Hepatic stellate cell (primary cell): ENCODE results near the gene UCN.
"Not testable (repeated sequence)": the region's sequence is repeated elsewhere in the genome, so short reads cannot be mapped to it uniquely, and the experiment has no call there.

ENCODE experiments used
- DNase-seq: peaks from one replicate; pipeline ENCODE4 v3.0.0; 2011; ENCODE audit warnings: low spot score

UCN gene

DNA sequence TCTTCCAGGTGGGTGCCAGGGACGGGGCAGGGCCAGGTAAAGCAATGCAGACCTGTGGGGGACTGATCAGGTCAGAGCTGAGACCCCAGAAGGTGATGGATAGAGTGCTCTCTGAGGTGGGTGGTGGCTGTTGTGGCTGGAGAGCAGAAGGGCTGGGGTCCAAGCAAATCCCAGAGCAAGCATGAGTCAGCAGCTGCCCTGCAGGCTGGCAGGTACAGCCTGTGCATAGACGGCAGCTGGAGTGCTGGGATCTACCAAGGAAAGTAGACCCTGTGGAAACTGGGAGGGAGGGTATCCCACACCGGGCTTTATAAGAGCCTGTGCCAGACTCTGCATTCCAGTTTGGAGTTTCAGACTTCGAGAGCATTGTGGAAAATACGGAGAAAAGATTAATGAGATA, 25.4 kb downstream of the UCN start:
- DNase-seq: no peak

GRCh38 chr2:27281855-27282559, 26.2 kb downstream of the UCN start, which contains the start of gene TRIM54:
Gene TRIM54, plus strand, starts transcription at chr2:27282429. Its CDS starts 303 bp downstream, at chr2:27282732.
- peak; percentile 74 for DNase-seq

GRCh38 chr2:27281442-27281841, 26.8 kb downstream of the UCN start:
- no peak for DNase-seq

GRCh38 chr2:27280826-27281225, 27.4 kb downstream of the UCN start:
- DNase-seq: no peak

- DNase-seq: no peak
Measured at GRCh38 chr2:27278010-27278409, 30.2 kb downstream of the UCN start.

DNA sequence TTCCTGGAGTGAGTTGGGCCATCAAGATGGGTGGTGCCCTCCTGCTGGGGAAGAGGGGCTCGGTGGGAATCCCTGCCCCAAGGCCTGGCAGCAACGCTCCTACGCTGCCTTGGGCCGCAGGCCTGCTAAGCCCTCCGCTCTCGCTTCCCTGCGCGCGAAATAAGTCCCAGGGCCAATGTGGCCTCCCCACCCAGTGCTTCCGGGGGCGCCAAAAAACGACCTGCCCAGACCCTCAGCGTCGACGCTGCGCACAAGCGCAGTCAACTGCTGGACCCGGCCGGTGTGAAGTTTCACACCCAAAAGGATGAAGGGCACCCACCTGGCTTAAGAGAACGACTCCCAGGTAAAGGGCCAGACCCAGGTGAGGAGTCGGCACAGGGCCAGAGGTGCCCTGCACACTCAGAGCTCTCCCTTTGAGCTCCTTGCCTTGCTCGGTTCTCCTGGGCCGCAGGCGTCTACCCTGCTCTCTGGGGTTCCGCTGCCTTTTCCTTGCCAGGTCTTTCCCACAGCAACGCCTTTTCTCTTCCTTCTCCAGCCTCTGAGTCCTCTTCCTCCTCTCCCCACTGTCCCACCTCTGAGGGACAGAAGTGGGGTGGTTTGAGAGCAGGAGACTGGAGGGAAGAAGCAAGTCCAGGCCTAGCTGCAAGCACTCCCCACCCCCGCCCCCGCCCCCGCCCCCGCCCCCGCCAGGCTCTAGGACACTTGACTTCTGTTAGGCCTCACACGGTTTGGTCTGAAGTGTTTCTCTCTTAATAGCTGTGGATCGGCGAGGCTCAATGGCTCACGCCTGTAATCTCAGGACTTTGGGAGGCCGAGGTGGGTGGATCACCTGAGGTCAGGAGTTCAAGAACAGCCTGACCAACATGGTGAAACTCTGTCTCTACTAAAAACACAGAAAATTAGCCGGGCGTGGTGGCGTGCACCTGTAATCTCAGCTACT, 32.8 kb downstream of the UCN start, which contains the start of gene DNAJC5G:
TSS of gene DNAJC5G (plus strand) at position 223 of the 940 bp plus-strand sequence. CDS start 1,296 bp downstream, outside the sequence.
- DNase-seq: no peak

GRCh38 chr2:27272537-27273522, 35.4 kb downstream of the UCN start:
- not testable (repeated sequence) for DNase-seq

DNA sequence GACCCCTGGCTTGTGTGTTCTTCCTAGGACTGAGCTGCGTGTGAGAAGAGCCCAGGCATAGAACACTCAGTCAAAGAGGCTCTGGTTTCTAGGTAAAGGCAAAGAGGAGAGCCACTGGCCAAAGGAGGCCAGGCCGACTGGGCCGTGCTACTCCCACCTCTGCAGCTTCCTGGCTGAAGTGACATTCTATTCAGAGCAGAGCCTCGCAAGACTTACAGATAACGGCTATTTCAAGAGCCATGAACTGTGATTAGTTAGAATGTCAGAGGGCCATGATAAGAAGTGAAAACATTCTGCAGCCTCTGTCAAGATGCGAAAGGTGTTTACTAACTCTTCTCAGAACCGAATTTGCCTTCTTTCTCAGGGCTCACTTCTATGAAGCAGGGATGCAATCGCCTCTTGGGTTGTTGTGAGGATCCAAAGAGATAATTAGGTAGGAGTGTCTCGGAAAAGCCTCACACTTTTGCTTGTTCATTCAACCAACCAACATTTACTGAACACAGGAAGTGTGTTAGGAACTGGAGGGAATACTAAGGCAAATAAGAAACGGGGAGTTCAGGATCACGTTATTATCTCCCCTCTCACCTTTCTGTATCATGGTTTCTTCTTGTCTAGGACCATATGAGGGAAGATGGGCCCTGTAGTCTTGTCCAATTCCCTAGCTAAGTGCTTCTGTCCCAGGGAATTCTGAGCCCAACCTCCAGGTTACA, 36.5 kb downstream of the UCN start:
- no peak for DNase-seq

GRCh38 chr2:27270670-27271069, 37.6 kb downstream of the UCN start:
- DNase-seq: no peak

- no peak for DNase-seq
Measured at GRCh38 chr2:27270131-27270530, 38.1 kb downstream of the UCN start.

DNA sequence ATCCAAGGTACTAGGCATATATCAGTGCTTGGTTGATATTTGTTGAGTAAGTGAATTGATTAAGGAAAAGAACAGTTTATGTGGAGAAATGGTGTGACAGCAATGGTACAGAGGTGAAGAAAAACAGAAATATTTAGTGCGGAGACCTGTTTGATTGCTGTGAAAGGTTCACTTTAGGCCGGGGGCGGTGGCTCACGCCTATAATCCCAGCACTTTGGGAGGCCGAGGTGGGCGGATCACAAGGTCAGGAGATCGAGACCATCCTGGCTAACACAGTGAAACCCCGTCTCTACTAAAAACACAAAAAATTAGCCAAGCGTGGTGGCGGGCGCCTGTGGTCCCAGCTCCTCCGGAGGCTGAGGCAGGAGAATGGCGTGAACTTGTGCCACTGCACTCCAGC, 39.9 kb downstream of the UCN start:
- not testable (repeated sequence) for DNase-seq

DNA sequence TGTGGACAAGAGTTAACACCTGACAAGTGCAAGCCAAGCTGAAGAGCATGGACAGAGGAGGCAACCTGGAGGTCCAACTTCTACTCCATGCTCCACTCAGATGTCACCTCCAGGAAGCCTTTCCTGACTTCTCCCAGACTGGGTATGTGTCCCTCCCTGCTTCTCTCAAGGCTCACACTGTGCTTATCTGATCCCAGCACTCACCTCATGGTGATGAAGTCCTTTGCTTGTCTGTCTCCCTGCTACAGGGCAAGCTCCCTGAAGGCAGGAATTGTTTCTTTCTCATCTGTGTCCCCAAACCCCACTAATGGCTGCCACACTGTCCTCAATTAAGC, 42.7 kb downstream of the UCN start:
- no peak for DNase-seq

DNA sequence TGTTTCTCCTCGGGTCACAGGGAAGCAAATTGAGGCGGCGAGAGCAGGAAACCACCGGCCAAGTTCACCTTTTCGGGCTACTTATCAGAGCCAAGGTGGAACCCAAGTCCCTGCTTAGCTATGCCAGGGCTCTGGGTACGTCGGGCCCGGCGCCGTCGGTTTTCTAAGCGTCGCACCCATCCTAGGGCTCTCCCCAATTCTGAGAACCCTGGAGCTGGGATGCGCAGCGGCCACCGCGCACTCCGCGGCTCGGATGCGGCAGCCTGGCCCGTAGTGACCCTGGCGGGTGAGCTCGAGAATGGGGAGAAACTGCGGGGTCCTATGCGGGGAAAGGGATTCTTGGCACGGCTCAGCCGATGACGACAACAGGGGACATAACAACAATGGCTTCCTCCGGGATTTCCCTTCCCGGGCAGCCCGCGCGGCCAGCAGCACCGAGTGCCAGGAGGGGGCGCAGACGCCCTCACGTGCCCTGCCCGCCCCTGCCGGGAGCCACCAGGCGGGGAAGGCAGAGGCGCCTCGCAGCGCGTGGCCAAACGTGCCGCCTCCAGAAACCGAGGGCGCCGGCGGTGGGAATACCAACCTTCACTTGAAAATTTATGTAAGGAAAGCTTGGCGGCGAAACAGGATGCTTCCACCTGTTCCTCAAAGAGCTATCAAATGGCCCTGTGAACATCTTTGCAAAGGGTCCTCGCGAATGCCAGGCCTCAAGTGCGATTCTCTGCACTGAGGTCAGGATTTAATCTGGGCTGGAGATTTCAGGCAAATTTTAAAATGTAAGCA, 43.3 kb downstream of the UCN start:
- peak; percentile 85 for DNase-seq

DNA sequence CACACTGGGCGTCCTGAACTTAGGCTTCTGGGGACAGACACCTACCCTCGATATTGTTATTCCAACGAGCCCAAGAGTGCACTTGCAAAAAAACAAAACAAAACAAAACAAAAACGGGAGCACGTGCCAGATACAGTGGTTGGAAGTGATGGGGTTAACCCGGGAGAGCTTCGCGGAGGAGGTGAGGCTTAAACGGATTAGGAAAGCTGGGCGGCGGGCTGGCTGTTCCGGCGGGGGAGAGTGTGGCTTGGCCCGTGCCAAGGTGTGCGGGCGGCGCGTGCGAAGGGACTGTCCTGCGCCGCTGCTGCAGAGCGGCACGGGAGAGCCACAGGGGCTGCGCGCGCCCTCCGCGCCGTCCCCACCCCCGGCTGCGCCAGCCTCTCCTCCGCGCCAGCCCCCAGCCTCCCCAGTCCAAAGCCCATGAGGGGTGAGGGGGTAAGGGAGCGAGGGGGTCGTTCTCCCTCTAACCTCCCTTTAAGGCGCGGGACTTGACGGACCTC, 43.9 kb downstream of the UCN start:
- no peak for DNase-seq

- DNase-seq: no peak
Measured at GRCh38 chr2:27263287-27264252, 44.7 kb downstream of the UCN start.

- peak; percentile 81 for DNase-seq
Measured at GRCh38 chr2:27262379-27263286, 45.6 kb downstream of the UCN start, which contains the start of gene SLC30A3. Gene SLC30A3, minus strand, starts transcription at chr2:27263047. Its CDS starts 141 bp downstream, at chr2:27262906.

- no peak for DNase-seq
Measured at GRCh38 chr2:27261926-27262298, 46.3 kb downstream of the UCN start.
